Measurements from ENCODE around the gene C2CD3. TPM values are rescaled to one million over a fixed set of nuclear protein-coding genes. Genes with fewer than 3 reads are reported as not detected.

Gene C2CD3
- total and polyA plus RNA-seq, 4 donors, result 7.6 to 29.4 (median 15.1) TPM

DNA sequence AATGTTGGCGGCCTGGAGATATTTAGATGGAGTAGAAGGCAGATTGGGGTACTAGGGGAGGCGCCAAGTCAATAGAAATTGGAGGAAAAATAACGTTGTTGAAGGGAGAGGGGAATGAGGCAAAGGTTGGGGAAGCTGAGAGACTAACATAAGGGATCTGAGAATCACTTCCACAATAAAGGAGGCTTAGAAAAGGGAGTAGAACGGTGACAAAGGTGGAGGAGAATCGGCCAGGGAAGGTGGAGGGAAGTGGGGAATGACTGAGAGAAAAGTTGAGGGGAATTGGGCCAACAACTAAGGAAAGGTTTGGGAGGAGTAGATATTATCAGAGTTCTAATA lies 797 bp upstream of the C2CD3 start:
- DNase-seq, result no peak
- peaks cover 0 to 17% of the 10 kb centered on the region in 2 donors for H3K4me1 ChIP-seq (ENCODE audit: control insufficient read depth in 1 of 2, insufficient read depth in 2 of 2, low read length in 2 of 2)
- WGBS, 2 donors, result 0% methylated on average over 5 of the region's 5 CpGs
- H3K27me3 ChIP-seq (ENCODE audit: control insufficient read depth in 1 of 2, insufficient read depth in 2 of 2, low read length in 1 of 2), result no peaks in the 10 kb centered on the region
- H3K27ac ChIP-seq (ENCODE audit: low read depth in 1 of 2, low read length in 2 of 2), result peak overlapping the region; percentile 3 to 61
- no peak for ATAC-seq (ENCODE audit: low FRiP score)
- H3K9me3 ChIP-seq (ENCODE audit: control insufficient read depth, low read length), result no peaks in the 10 kb centered on the region
- H3K36me3 ChIP-seq (ENCODE audit: control insufficient read depth in 1 of 2, insufficient read depth in 2 of 2, low read length in 1 of 2), result no peaks in the 10 kb centered on the region
- intact Hi-C loops (cut with DNase I), result loop anchor here in 1 of 2 donors (2.0 kb wide), 1 partner anchor 321 kb away; the partner anchor contains the start of gene LIPT2
- H3K4me3 ChIP-seq (ENCODE audit: low read length in 2 of 2), result peak overlapping the region; percentile 61 to 71

DNA sequence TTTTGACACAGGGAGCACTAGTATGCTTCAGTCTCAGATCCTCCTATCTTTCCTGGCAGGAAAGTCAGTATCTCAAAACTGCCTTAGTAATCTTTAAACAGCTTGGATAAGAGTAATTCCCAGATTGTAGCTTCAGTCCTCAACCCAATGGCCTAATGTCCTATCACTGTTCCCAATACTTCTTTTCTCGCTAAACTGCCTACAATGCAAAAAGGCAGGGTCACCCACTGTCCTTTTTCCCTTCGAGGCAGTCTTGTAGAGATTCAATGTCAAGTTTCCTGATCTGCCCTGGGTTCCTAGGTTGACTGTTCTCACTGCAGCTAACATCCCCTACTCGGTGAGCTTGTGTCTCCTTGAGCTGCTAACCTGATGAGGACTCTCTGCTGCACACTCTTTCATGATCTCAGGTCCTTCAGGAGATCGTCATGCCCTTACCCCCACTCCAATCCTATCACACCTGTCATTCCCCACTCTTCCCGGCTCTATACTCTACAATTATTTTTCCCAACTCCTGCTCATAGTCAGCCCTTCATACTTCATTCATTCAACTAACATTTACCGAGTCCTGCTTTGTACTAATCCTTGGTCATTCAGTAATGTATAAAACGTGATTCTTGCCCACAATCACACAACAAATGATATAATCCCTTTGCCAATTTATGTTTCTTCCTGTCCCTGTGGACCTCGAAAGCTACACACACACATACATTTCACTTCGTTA lies 904 bp downstream of the C2CD3 start:
- Histone ChIP-seq H3K27ac (ENCODE audit: low read depth in 1 of 2, low read length in 2 of 2) (no peak overlapping the region), H3K4me1 (ENCODE audit: control insufficient read depth in 1 of 2, insufficient read depth in 2 of 2, low read length in 2 of 2) (peaks cover 0 to 17% of the 10 kb centered on the region in 2 donors), H3K27me3 (ENCODE audit: control insufficient read depth in 1 of 2, insufficient read depth in 2 of 2, low read length in 1 of 2) (no peaks in the 10 kb centered on the region), H3K36me3 (ENCODE audit: control insufficient read depth in 1 of 2, insufficient read depth in 2 of 2, low read length in 1 of 2) (no peaks in the 10 kb centered on the region), H3K4me3 (ENCODE audit: low read length in 2 of 2) (peak overlapping the region; percentile 82 to 90), H3K9me3 (ENCODE audit: control insufficient read depth, low read length) (no peaks in the 10 kb centered on the region)
- ATAC-seq (ENCODE audit: low FRiP score) (no peak), DNase-seq (no peak)
- WGBS, 2 donors, result 11 to 12% methylated on average over 9 of the region's 9 CpGs
- intact Hi-C loops (cut with DNase I), result loop anchor here in 1 of 2 donors (2.0 kb wide), 1 partner anchor 323 kb away; the partner anchor contains the start of gene LIPT2

- Histone ChIP-seq H3K9me3 (ENCODE audit: control insufficient read depth, low read length) (no peaks in the 10 kb centered on the region), H3K36me3 (ENCODE audit: control insufficient read depth in 1 of 2, insufficient read depth in 2 of 2, low read length in 1 of 2) (no peaks in the 10 kb centered on the region), H3K4me3 (ENCODE audit: low read length in 2 of 2) (no peak overlapping the region), H3K27me3 (ENCODE audit: control insufficient read depth in 1 of 2, insufficient read depth in 2 of 2, low read length in 1 of 2) (no peaks in the 10 kb centered on the region), H3K4me1 (ENCODE audit: control insufficient read depth in 1 of 2, insufficient read depth in 2 of 2, low read length in 2 of 2) (peaks cover 0 to 12% of the 10 kb centered on the region in 2 donors), H3K27ac (ENCODE audit: low read depth in 1 of 2, low read length in 2 of 2) (no peak overlapping the region)
- intact Hi-C loops (cut with DNase I), result no loop called here
- no peak for ATAC-seq (ENCODE audit: low FRiP score)
- DNase-seq, result no peak
- WGBS, 2 donors, result 63 to 67% methylated on average over 3 of the region's 3 CpGs
Measured at GRCh38 chr11:74168838-74169237, 2.0 kb downstream of the C2CD3 start.

DNA sequence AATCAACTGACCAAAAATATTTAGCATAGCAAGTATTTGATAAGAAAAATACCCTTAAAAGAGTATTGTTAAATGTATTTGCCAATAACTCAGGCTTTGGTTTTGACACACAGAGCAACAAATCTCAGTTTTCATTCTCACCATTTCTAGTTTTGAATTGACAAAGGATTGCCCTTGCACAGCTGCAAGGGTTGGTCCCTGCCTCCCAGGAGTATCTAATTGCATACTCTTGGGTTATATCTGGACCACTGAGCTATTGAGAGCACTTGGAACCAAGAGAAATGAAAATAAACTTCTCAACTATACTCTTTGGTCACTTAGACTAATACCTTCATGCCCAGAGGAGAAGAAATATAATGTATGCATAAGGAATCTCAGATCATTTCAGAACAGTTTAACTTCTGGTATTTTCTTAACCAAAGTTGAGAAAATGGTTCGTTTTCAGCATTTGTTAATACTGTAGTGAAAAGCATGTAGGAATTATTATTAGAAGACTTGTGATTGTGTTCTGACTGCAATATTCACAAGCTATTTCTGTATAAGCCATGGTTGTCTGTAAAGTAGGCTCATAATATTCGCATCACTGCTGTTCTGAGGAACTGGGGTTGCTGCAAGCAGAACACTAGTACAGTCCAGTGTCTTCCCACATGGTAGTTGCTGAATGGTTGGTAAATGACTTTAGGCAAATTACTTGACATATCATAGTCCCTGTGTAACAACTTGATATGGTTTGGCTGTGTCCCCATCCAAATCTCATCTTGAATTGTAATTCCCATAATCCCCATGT lies 7.9 kb downstream of the C2CD3 start:
- no peaks in the 10 kb centered on the region for H3K36me3 ChIP-seq (ENCODE audit: control insufficient read depth in 1 of 2, insufficient read depth in 2 of 2, low read length in 1 of 2)
- no peak for ATAC-seq (ENCODE audit: low FRiP score)

DNA sequence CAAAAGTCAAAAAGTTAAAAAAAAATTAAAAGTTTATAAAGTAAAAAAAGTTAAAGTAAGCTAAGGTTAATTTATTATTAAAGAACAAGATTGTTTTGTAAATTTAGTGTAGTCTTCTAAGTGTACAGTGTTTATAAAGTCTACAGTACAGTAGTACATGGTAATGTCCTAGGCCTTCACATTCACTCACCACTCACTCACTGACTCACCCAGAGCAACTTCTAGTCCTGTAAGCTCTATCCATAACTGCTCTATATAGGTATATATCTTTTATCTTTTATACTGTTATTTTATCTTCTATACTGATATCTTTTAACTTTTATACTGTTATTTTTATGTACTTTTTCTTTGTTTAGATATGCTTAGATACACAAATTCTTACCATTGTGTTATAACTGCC lies 11.2 kb downstream of the C2CD3 start:
- no peaks in the 10 kb centered on the region for H3K36me3 ChIP-seq (ENCODE audit: control insufficient read depth in 1 of 2, insufficient read depth in 2 of 2, low read length in 1 of 2)
- peaks cover 0 to 3% of the 10 kb centered on the region in 2 donors for H3K4me1 ChIP-seq (ENCODE audit: control insufficient read depth in 1 of 2, insufficient read depth in 2 of 2, low read length in 2 of 2)
- no peak overlapping the region for H3K27ac ChIP-seq (ENCODE audit: low read depth in 1 of 2, low read length in 2 of 2)
- ATAC-seq (ENCODE audit: low FRiP score), result no peak
- H3K9me3 ChIP-seq (ENCODE audit: control insufficient read depth, low read length), result no peaks in the 10 kb centered on the region
- intact Hi-C loops (cut with DNase I), result no loop called here
- no peak for DNase-seq
- H3K4me3 ChIP-seq (ENCODE audit: low read length in 2 of 2), result no peak overlapping the region
- H3K27me3 ChIP-seq (ENCODE audit: control insufficient read depth in 1 of 2, insufficient read depth in 2 of 2, low read length in 1 of 2), result no peaks in the 10 kb centered on the region

More for the DNA sequence above, 7.9 kb downstream of the C2CD3 start:
- H3K27ac ChIP-seq (ENCODE audit: low read depth in 1 of 2, low read length in 2 of 2), result no peak overlapping the region
- no peak overlapping the region for H3K4me3 ChIP-seq (ENCODE audit: low read length in 2 of 2)
- H3K27me3 ChIP-seq (ENCODE audit: control insufficient read depth in 1 of 2, insufficient read depth in 2 of 2, low read length in 1 of 2), result no peaks in the 10 kb centered on the region
- WGBS, 2 donors, result 72 to 84% methylated on average over 2 of the region's 2 CpGs
- H3K4me1 ChIP-seq (ENCODE audit: control insufficient read depth in 1 of 2, insufficient read depth in 2 of 2, low read length in 2 of 2), result no peaks in the 10 kb centered on the region
- no peaks in the 10 kb centered on the region for H3K9me3 ChIP-seq (ENCODE audit: control insufficient read depth, low read length)
- intact Hi-C loops (cut with DNase I), result no loop called here
- no peak for DNase-seq

DNA sequence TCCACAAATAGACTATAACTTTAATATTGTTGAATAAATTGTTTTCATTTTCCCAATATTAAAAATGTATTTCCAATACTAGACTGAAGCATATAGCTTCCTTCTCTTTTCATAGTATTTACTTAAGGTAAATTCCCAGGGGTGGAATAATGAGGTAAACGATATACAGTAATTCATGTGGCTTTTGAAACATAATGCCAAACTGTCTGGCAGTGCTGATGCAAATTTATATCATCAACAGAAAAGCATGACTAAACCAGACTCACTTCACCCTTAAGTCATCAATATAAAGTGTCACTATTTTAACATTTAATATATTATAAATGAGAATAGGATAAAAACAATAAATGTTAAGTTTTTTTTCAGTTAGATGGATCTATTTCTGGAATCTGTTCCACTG lies 13.6 kb downstream of the C2CD3 start:
- no peak overlapping the region for H3K27ac ChIP-seq (ENCODE audit: low read depth in 1 of 2, low read length in 2 of 2)
- no peak overlapping the region for H3K4me3 ChIP-seq (ENCODE audit: low read length in 2 of 2)
- H3K36me3 ChIP-seq (ENCODE audit: control insufficient read depth in 1 of 2, insufficient read depth in 2 of 2, low read length in 1 of 2), result no peaks in the 10 kb centered on the region
- ATAC-seq (ENCODE audit: low FRiP score) (no peak), DNase-seq (no peak)
- intact Hi-C loops (cut with DNase I), result no loop called here
- H3K4me1 ChIP-seq (ENCODE audit: control insufficient read depth in 1 of 2, insufficient read depth in 2 of 2, low read length in 2 of 2), result peaks cover 0 to 4% of the 10 kb centered on the region in 2 donors
- H3K27me3 ChIP-seq (ENCODE audit: control insufficient read depth in 1 of 2, insufficient read depth in 2 of 2, low read length in 1 of 2), result no peaks in the 10 kb centered on the region
- H3K9me3 ChIP-seq (ENCODE audit: control insufficient read depth, low read length), result no peaks in the 10 kb centered on the region
- 71 to 73% methylated on average over 1 of the region's 1 CpG for WGBS, 2 donors

- DNase-seq (no peak), ATAC-seq (ENCODE audit: low FRiP score) (no peak)
- Histone ChIP-seq H3K4me1 (ENCODE audit: control insufficient read depth in 1 of 2, insufficient read depth in 2 of 2, low read length in 2 of 2) (peaks cover 0 to 4% of the 10 kb centered on the region in 2 donors), H3K4me3 (ENCODE audit: low read length in 2 of 2) (no peak overlapping the region), H3K9me3 (ENCODE audit: control insufficient read depth, low read length) (no peaks in the 10 kb centered on the region), H3K36me3 (ENCODE audit: control insufficient read depth in 1 of 2, insufficient read depth in 2 of 2, low read length in 1 of 2) (no peaks in the 10 kb centered on the region), H3K27ac (ENCODE audit: low read depth in 1 of 2, low read length in 2 of 2) (no peak overlapping the region), H3K27me3 (ENCODE audit: control insufficient read depth in 1 of 2, insufficient read depth in 2 of 2, low read length in 1 of 2) (no peaks in the 10 kb centered on the region)
- 88% methylated on average over 1 of the region's 1 CpG for WGBS, 2 donors
- intact Hi-C loops (cut with DNase I), result no loop called here
Measured at GRCh38 chr11:74154620-74155281, 16.1 kb downstream of the C2CD3 start.

DNA sequence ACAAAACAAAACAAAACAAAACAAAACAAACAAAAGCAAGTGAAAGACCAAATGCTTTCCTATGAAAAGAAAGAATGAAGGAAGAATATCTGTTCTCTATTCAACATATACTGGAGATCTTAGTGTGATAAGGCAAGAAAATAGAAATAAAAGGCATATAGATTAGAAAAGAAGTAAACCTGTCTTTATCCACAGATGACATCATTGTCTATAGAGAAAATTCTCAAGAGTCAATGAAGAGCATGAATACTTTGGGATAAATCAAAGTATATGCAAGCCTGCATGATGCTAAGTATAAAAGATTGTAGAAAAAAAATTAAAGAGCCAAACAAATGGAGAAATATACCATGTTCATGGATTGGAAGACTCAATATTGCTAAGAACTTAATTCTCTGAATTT lies 17.6 kb downstream of the C2CD3 start:
- DNase-seq, result no peak
- intact Hi-C loops (cut with DNase I), result no loop called here
- Histone ChIP-seq H3K36me3 (ENCODE audit: control insufficient read depth in 1 of 2, insufficient read depth in 2 of 2, low read length in 1 of 2) (no peaks in the 10 kb centered on the region), H3K4me3 (ENCODE audit: low read length in 2 of 2) (no peak overlapping the region), H3K4me1 (ENCODE audit: control insufficient read depth in 1 of 2, insufficient read depth in 2 of 2, low read length in 2 of 2) (peaks cover 0 to 4% of the 10 kb centered on the region in 2 donors), H3K9me3 (ENCODE audit: control insufficient read depth, low read length) (no peaks in the 10 kb centered on the region), H3K27me3 (ENCODE audit: control insufficient read depth in 1 of 2, insufficient read depth in 2 of 2, low read length in 1 of 2) (no peaks in the 10 kb centered on the region), H3K27ac (ENCODE audit: low read depth in 1 of 2, low read length in 2 of 2) (no peak overlapping the region)
- no peak for ATAC-seq (ENCODE audit: low FRiP score)
